NT2/D1 (cell line): ENCODE data around the gene FGFBP2.

ENCODE experiments used
- YY1 ChIP-seq: IDR thresholded peaks from 2 replicates; pipeline ENCODE4 v1.6.1; 2011; ENCODE audit not compliant: insufficient read length, insufficient read depth
- ZNF274 ChIP-seq: IDR thresholded peaks from 2 replicates; pipeline ENCODE4 v1.6.1; 2011; ENCODE audit warnings: mild to moderate bottlenecking, low read depth, low read length

DNA sequence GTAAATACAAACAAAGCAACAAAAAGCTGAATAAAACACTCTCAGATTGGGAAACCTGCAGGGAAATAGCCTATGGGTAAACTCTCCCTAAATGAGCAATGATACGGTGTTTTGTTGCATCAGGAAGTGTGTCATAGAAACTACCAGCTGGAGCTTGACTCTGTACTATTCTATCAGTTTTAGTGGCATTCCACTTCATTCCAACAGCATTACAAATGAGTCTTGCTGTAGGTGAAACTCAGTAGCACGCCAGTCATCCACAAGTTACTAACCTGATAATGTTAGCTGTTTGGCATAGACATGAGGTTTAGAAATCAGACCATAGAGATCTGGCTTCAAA, 49.4 kb downstream of the FGFBP2 start:
- no peak for TF ChIP-seq ZNF274
- no peak for TF ChIP-seq YY1
